ENCODE data around the gene RXRA. TPM values are rescaled to one million over a fixed set of nuclear protein-coding genes. Genes with fewer than 3 reads are reported as not detected.

RXRA gene
- total RNA-seq, 4 donors from 2014 or later = 53.5 to 61.5 (median 56.5) TPM

DNA sequence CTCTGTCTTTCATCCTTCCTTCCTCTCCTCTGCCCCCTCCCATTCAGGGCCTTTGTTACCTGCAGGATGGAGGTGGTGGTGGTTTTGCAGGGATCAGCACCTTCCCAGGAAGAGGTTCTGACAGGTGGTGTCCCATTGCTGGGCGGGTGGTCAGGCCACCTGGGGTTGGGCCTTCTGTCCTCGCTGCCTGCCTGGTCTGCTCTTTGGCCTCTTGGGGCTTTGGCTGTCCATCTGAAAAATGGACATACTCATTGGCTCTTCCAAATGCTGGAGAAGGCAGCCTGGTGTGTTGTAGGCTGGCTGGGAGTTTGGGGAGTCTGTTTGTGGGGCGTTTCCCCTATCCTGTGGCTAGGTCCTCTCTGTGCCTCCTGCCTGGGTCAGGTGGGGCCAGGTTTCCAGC, 4.3 kb downstream of the RXRA start:
- H3K27ac ChIP-seq = peak overlapping the region in 3 of 4 donors; percentile 88 to 95 (median 94)
- DNase-seq (ENCODE audit: low spot score in 2 of 2) = no peak

DNA sequence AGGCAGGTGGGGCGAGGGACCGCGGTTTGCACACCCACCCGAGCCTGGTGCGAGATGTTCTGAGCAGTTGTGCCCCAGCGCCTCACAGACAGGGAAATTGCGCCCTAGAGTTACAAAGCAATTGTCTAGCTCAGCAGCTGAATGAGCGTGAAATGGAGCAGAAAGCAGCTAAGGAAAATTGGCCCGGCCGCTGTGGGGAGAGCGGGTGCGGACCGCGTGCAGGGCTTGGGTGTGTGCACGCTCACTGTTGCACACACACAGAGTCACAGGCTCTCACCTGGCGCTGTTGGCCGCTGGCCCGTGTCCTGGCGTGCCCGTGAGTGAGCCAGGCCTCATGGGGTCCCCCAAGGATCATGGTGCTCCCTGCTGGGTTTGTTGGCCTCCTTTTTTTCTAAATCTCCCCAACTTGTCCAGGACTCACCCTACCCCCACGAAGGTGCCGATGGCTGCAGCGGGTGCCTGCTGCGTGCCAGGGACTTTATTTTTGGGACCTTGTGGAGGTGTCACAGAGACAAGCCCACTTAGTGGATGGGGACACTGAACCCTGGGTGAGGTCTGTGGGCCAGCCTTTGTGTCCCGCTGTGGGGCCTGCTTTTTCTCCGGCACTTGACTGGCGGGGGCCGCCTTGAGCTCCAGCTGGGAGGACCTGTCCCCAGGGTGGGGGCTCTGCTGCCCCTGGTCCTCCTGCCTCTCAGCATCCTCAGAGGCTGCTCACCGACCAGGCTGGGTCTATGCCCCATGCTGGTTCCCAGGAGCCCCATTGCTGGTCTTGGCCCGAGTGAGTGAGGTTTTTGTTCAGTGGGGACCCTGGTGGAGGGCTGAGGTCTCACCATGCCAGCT, 5.2 kb downstream of the RXRA start:
- WGBS, 2 donors = 75 to 85% methylated on average over 25 to 29 of the region's 30 CpGs
- Histone ChIP-seq H3K27me3 (no peaks in the 10 kb centered on the region), H3K36me3 (no peaks in the 10 kb centered on the region), H3K4me3 (no peak overlapping the region), H3K9me3 (no peaks in the 10 kb centered on the region), H3K27ac (peak overlapping the region in 3 of 4 donors; percentile 88 to 95 (median 94)), H3K4me1 (peaks cover 0 to 92% (median 76%) of the 10 kb centered on the region in 4 donors)
- TF ChIP-seq EP300 (IDR thresholded peaks at IDR 0.05) (no peak), POLR2A (IDR thresholded peaks at IDR 0.05) (no peak)
- TF ChIP-seq, protein P1, sequence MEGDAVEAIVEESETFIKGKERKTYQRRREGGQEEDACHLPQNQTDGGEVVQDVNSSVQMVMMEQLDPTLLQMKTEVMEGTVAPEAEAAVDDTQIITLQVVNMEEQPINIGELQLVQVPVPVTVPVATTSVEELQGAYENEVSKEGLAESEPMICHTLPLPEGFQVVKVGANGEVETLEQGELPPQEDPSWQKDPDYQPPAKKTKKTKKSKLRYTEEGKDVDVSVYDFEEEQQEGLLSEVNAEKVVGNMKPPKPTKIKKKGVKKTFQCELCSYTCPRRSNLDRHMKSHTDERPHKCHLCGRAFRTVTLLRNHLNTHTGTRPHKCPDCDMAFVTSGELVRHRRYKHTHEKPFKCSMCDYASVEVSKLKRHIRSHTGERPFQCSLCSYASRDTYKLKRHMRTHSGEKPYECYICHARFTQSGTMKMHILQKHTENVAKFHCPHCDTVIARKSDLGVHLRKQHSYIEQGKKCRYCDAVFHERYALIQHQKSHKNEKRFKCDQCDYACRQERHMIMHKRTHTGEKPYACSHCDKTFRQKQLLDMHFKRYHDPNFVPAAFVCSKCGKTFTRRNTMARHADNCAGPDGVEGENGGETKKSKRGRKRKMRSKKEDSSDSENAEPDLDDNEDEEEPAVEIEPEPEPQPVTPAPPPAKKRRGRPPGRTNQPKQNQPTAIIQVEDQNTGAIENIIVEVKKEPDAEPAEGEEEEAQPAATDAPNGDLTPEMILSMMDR (IDR thresholded peaks at IDR 0.05) = no peak
- DNase-seq (ENCODE audit: low spot score in 2 of 2) = no peak

More for the DNA sequence above, 4.3 kb downstream of the RXRA start:
- Histone ChIP-seq H3K27me3 (no peaks in the 10 kb centered on the region), H3K4me1 (peaks cover 0 to 84% (median 69%) of the 10 kb centered on the region in 4 donors), H3K9me3 (no peaks in the 10 kb centered on the region), H3K36me3 (no peaks in the 10 kb centered on the region), H3K4me3 (no peak overlapping the region)
- TF ChIP-seq, protein P1 (IDR thresholded peaks at IDR 0.05) = no peak
- no peak for TF ChIP-seq EP300 (IDR thresholded peaks at IDR 0.05)
- no peak for TF ChIP-seq POLR2A (IDR thresholded peaks at IDR 0.05)
- 81 to 87% methylated on average over 3 of the region's 3 CpGs for WGBS, 2 donors

DNA sequence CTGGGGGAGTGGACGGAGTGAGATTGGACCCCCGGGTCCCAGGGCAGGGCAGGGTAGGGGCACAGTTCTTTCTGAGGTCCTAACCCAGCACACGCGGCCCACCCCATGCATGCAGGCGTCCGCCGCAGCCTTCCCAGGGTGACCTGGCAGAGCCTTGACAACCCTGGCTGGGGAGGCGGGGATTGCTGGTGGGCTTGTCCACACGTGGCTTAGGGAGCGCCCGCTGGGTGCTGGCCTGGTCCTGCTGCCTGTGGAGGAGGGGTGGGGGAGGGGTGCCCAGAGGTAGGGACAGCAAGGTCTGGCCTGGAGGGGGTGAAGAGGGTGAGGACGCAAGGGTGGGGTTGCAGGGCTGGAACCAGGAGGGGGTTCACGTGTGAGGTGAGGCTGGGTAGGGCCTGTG, 6.0 kb downstream of the RXRA start:
- Histone ChIP-seq H3K36me3 (no peaks in the 10 kb centered on the region), H3K27ac (peak overlapping the region in 3 of 4 donors; percentile 17 to 95 (median 94)), H3K27me3 (no peaks in the 10 kb centered on the region), H3K4me1 (peaks cover 0 to 99% (median 79%) of the 10 kb centered on the region in 4 donors), H3K9me3 (no peaks in the 10 kb centered on the region), H3K4me3 (no peak overlapping the region)
- no peak for TF ChIP-seq POLR2A (IDR thresholded peaks at IDR 0.05)
- TF ChIP-seq EP300 (IDR thresholded peaks at IDR 0.05) = no peak
- TF ChIP-seq, protein P1 (IDR thresholded peaks at IDR 0.05) = no peak
- WGBS, 2 donors = 68 to 80% methylated on average over 10 to 13 of the region's 13 CpGs
- no peak for DNase-seq (ENCODE audit: low spot score in 2 of 2)

DNA sequence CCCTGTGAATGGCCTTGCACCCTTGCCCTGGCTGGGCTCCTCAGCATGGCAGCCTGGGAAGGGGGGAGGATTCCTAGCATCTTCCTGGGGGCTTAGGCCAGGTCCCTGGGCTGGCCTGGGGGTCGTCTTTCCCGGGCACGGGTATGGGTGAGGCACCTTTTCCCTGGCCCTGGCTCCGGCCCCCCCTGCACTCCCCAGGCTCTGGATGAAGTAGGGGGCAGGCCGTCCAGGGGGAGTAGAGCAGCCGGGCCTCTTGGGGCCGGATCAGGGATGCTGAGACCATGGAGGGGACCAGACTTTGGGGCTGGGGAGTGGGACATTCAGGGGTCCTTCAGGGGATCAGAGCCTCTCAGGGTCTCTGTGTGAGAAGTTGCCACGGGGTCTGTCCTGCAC, 6.6 kb downstream of the RXRA start:
- H3K36me3 ChIP-seq = no peaks in the 10 kb centered on the region
- H3K9me3 ChIP-seq = no peaks in the 10 kb centered on the region
- H3K27ac ChIP-seq = peak overlapping the region in 2 of 4 donors; percentile 17 to 94
- peaks cover 0 to 99% (median 78%) of the 10 kb centered on the region in 4 donors for H3K4me1 ChIP-seq
- no peak overlapping the region for H3K4me3 ChIP-seq
- TF ChIP-seq, protein P1 (IDR thresholded peaks at IDR 0.05) = no peak
- TF ChIP-seq EP300 (IDR thresholded peaks at IDR 0.05) (no peak), POLR2A (IDR thresholded peaks at IDR 0.05) (no peak)
- no peak for DNase-seq (ENCODE audit: low spot score in 2 of 2)
- 55 to 56% methylated on average over 6 to 8 of the region's 8 CpGs for WGBS, 2 donors
- no peaks in the 10 kb centered on the region for H3K27me3 ChIP-seq

DNA sequence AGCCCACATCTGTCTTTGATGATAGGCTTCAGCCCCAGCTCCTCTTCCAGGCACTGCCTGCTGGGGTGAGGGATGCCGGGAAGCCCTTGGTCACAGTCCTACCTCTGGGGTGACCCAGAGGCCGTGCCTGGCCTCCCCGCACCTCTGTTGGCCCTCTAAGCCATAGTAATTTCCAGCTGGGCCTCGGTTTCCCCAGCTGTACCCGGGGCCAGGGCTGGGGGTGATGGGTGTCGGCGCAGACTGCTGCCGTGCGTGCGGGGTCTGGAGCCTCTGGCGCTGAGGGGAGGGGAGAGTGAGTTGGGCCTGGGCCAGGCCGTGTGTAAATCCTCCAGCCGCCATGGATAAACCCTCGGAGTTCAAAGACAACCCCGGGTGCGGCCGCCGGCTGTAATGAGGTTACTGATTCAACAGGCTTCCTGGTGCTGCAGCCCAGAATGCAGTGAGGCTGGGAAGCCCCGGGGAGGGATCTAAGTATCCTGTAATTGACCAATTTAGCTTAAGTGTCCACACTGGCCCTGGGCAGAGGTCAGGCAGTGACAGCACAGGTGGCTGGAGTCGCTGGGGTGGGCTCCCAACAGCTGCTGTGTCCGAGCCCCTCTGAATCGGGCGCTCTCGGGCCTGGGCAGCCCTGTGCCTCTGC, 7.1 kb downstream of the RXRA start:
- no peaks in the 10 kb centered on the region for H3K9me3 ChIP-seq
- H3K27ac ChIP-seq = peak overlapping the region in 3 of 4 donors; percentile 29 to 94 (median 34)
- peak overlapping the region in 1 of 4 donors; percentile 6 for H3K4me3 ChIP-seq
- H3K4me1 ChIP-seq = peaks cover 0 to 99% (median 81%) of the 10 kb centered on the region in 4 donors
- H3K36me3 ChIP-seq = no peaks in the 10 kb centered on the region
- WGBS, 2 donors = 38 to 43% methylated on average over 13 to 20 of the region's 24 CpGs
- DNase-seq (ENCODE audit: low spot score in 2 of 2) = no peak
- H3K27me3 ChIP-seq = no peaks in the 10 kb centered on the region
- TF ChIP-seq EP300 (IDR thresholded peaks at IDR 0.05) (no peak), POLR2A (IDR thresholded peaks at IDR 0.05) (no peak)
- TF ChIP-seq, protein P1 (IDR thresholded peaks at IDR 0.05) = no peak

Data from tibial nerve (tissue), 4 donors.